Thyroid gland (tissue), 4 donors: Measurements from ENCODE around the gene KRTAP10-1.

Experiments
- CTCF ChIP-seq, 6 experiments: fragments of 200-600 bp in 3 of 6; fragments of 450-650 bp in 3 of 6; sonication (generic) in 3 of 6; IDR thresholded peaks; one replicate each; pipeline ENCODE4 v1.5.1; 2016 to 2019; ENCODE audit warnings: antibody characterized with exemption in 6 of 6, mild to moderate bottlenecking in 2 of 6, inconsistent platforms in 1 of 6, moderate library complexity in 1 of 6
- POLR2A ChIP-seq, 2 donors: fragments of 450-650 bp; IDR thresholded peaks; one replicate each; pipeline ENCODE4 v1.6.1; 2017; ENCODE audit warnings: antibody characterized with exemption in 2 of 2, mild to moderate bottlenecking in 2 of 2, moderate library complexity in 1 of 2

- no peak for TF ChIP-seq CTCF (IDR thresholded peaks at IDR 0.05)
- no peak for TF ChIP-seq POLR2A (IDR thresholded peaks at IDR 0.05)
Observed at GRCh38 chr21:44544566-44544965, 4.6 kb upstream of the KRTAP10-1 start.
